HG03457 (cell line): ENCODE data around the gene MYPN.

Experiments used
- ATAC-seq: cut with Tn5 transposase; IDR thresholded peaks from one replicate; pipeline ENCODE4 v1.9.1; 2021; ENCODE audit warnings: moderate number of reproducible peaks; ENCODE audit not compliant: unreplicated experiment

The MYPN gene

GRCh38 chr10:68088740-68089139 lies 20.5 kb upstream of the MYPN start:
- ATAC-seq, result no peak

DNA sequence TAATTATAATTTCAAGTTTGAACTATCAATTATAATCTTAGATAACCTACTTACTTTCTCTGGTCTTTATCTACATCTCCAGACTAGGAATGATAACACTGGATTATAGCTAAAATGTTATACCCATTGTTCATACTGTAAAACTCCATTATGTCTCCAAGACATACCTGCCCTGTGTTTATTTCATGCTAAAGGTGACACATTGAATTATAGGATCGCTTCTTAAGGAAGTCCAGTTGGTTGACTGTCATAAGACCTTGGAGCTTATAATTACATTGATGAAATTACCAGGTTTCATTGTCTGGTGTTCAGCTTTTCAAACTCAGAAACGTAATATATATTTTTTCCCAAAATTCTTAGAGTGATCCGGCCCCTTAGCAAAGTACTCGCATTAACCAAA lies 18.7 kb upstream of the MYPN start:
- no peak for ATAC-seq

DNA sequence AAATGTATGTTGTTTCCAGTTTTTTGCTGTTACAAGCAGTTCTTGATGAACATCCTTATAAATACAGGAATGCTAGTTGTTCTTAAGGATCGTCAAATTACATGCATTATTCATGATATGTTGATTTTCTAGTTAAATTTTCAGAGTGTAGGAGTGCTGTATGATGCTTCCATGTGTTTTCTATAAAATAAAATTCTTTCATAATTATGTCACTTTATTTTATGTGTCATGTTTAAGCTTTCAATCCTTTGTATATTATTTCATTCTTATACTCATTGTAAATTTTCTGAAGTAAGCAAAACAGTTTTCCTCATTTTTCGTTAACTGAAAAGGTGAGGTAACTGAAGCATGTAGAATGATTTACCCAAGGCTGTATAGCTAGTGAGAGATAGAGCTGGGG lies 16.8 kb upstream of the MYPN start:
- ATAC-seq, result no peak

DNA sequence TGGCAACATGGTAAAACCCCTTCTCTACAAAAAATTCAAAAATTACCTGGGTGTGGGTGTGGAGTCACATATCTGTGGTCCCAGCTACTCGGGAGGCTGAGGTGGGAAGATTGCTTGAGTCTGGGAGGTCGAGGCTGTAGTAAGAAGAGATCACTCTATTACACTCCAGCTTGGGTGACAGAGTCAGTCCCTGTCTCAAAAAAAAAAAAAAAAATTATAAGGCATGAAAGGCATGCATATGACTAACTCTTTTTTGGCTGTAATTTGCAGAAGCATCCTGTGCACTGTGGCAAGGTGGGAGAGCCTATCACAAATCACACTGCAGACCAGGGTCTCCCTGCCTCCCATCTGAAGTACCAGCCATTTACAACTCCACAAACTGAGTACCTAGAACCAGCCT lies 14.1 kb upstream of the MYPN start:
- no peak for ATAC-seq

DNA sequence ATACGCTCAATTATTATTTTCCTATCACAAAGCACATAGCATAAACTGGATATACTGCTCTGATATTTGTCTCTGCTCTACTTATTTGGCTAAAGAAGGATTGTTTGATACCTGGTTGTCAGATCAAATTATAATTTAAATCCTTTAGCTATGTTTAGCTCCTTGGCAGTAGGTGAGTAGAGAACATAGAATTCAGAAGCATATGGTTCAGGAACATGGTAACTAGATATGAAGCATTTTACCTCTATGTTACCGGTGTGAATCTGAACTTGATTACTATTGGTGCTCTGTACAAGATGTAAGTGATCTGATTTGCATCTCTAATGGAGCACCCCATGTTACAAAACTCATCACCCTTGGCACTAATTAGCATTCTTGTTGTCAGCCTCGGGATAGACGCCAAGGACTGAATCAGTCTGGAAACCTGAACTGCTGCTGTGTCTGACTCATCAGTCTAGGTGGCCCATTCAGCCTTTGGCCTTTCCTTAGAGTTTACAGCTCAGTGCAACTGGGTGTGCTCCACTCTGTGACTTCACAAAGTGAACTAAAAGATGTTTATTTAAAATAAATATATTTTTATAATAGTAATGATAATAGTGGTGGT lies 12.3 kb upstream of the MYPN start:
- no peak for ATAC-seq

DNA sequence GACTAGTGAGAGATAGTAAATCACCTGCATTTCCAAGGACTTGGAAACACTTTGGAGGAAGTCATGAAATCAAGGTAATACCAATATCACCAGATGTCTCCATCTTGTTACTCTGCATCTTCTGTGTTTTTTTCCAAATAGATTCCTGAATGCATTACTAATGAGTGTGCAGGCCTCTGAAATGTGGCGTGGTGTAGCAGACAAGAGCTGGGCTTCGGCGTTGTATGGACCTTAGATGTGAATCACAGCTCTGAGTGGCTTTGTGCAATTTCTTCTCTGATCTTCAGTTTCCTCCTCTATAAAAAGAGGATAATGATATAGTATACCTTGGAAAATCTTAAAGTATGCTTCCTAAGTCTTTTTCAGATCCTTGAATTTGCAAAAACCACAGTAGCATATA lies 9.6 kb upstream of the MYPN start:
- ATAC-seq, result no peak

DNA sequence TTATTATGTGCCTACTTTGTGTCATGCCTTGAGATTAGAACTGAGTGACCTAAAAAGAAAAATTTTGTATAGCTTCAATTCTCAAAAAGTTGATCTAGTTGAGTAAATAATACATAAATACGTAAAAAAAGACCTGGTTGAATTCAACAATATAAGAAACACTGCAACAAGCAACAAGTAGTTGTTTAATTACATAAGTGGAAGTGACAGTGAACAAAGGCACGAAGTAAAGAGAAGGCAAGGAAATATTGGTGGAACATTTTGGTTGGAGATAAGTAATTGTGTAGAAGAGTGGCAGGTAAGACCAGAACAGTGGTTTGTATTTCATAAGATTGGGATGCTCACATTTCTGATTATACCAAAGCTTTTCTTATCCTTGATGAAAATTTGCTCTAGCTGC lies 8.2 kb upstream of the MYPN start:
- no peak for ATAC-seq

GRCh38 chr10:68103261-68103878 lies 5.9 kb upstream of the MYPN start:
- no peak for ATAC-seq

GRCh38 chr10:68103901-68104300 lies 5.4 kb upstream of the MYPN start:
- ATAC-seq, result no peak

DNA sequence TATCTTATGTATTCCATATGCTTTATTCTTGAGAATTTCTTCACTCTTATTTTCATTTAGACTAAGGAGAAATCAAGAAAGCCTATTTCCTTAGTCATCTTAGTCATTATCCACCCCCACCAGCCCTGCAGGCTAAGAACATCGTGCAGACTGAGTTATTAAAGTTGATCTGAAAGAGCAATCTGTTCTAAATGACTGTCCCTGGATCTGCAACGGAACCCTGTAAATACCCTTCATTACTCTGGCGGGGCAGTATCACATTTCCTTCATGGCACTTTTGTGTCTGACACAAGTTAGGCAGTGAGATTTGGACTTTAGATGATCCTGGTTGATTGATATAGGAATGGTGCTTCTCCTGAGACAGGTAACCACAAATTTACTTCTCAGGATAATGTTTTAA lies 3.5 kb upstream of the MYPN start:
- no peak for ATAC-seq

DNA sequence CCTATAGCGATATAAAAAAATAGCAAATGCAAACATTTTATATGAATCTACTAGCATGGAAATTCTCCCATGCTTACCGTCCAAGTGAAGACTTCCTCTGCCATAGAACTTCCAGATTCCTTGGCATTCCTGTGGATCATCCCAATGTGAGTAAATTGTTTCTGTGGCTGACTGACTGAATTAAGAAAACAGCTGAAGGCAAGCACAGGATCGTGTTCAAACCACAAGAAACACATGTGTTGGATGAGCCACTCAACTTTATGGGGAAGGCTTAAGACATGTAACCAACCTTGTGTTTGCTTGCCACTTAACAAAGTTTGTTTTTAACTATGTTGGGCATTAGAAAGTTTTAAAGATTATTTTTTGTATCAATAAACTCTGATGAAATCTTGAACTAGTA lies 2.6 kb upstream of the MYPN start:
- no peak for ATAC-seq

DNA sequence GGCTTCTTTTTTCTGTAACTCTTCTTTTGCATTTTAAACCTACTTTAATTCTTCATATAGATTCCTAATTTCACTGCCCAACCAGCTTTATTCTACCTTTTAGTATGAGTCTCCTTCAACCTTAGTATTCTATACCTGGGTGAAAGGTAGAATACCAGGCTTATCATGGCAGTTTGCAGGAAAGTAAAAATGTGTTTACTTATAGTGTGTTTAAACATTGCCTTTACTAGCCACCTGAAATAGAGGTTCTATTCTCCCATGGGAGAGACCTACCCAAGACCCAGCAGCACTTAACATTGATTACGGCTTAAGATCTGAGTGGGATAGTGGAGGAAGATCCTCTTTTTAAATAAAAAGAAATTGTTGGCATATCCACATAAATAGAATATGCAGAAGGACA lies 1.6 kb upstream of the MYPN start:
- no peak for ATAC-seq

- no peak for ATAC-seq
Measured at GRCh38 chr10:68108051-68108450, 1.2 kb upstream of the MYPN start.

- no peak for ATAC-seq
Measured at GRCh38 chr10:68108653-68109052, 635 bp upstream of the MYPN start.

DNA sequence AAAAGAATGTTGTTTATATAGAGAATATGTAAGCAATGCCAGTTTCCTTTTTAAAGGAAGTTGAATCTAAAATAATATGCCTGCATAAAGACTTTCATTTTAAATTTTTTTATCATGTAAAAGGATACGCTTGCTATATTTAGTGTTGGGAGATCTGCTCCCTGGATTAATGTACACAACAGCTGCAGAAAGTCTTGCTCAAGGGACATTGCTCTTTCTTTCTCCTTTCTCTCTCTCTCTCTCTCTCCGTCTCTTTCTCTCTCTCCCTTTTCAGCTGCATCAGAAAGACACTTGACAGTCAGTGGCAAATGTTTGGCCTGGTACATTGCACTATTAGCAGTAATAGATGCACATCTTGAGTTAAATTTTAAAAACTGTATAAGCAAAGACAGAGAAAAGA lies 739 bp downstream of the MYPN start:
- ATAC-seq, result no peak

DNA sequence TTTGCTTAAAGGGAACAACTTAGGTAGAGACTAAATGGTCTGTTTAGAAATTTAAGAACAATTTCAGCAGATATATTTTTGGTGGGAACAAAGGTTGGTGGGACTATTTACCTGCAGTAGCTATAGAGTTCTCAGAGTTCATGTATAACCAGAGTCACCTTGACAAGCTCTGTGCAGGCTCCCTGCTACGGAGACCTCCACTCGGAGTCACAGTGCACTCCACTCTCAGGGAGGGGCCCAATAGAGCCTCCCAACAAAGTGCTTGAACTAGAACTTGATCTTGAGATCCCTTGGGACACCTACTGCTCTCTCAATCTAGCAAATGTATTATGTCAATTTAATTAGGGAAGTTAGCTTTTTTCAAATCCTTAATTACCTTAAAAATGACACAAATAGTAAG lies 2.3 kb downstream of the MYPN start:
- no peak for ATAC-seq

DNA sequence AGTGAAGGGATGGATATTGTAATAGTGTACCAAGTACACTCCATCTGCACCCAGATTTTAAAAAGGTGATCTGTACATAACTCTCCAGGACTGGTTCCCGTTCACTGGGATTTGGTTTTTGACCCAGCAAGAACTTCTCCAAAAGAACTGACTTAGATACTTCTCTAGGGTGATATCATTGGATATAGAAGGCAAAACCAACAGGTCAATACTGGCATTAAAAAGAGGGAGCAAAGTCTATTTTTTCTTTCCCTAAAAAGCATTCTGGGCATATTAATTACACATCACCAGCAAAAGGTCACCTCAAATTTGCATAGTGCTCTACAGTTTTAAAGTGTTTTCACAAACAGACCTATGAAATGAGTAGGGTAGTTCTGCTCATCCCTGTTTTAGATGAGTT lies 3.5 kb downstream of the MYPN start:
- ATAC-seq, result no peak

- no peak for ATAC-seq
Measured at GRCh38 chr10:68118657-68119056, 9.4 kb downstream of the MYPN start.

DNA sequence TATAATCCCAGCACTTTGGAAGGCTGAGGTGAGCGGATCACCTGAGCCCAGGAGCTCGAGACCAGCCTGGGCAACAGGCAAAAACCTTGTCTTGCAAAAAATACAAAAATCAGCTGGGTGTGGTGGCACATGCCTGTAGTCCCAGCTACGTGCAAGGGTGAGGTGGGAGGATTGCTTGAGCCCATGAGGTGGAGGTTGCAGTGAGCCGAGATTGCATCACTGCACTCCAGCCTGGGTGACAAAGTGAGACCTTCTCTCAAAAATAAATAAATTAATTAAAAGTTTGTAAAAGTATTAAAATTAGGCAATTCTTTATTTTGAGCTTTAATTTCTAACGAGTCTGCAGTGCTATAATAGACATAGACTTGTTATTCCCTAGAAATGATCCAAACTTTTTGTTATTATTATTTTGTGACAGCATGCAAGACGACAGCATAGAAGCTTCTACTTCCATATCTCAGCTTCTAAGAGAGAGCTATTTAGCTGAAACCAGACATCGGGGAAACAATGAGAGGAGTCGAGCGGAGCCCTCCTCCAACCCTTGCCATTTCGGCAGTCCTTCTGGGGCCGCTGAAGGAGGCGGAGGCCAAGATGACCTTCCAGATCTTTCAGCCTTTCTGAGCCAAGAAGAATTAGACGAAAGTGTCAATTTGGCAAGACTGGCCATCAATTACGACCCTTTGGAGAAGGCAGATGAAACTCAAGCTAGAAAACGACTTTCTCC lies 11.9 kb downstream of the MYPN start:
- no peak for ATAC-seq

GRCh38 chr10:68121852-68122251 lies 12.6 kb downstream of the MYPN start:
- no peak for ATAC-seq

DNA sequence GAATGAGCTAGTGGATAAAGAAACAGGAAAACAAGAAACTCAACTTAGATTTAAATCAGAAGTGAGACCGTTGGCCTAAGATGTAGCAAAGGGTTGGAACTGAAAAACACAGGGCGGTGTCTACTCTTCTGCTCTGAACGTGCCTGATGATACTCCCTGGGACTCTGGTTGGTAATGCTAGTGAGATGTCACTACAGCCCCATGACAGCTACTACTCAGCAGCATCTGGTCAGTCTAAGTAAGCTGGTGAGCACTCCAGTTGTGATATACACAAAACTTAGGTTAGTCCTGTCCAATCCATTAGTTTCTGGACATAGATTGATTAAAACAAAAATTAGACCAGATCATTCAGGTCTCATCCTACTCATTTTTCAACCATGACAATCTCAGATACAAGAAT lies 15.4 kb downstream of the MYPN start:
- ATAC-seq, result no peak

GRCh38 chr10:68125772-68126171 lies 16.5 kb downstream of the MYPN start:
- no peak for ATAC-seq

DNA sequence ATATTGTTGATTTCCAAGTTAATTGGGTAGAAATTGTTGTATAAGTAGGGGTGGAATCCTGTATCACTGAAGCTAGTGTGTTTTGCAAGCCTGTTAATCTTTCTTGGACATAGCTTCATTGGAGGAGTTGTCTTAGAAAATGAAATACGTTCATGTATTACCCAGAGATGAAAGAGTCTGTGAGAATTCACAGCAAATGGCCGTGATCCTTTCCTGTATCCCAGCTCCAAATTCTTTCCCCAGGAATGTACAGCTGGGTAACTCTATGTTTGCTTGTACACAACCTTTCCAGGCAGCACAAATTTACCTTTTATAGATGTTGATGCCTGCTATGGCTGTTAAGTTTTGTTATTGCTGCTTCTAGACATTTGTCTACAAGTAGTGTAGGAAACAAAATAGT lies 18.7 kb downstream of the MYPN start:
- no peak for ATAC-seq
